HG02970 (cell line): Measurements from ENCODE around the gene UBB.
A peak's percentile ranks its signal among the peaks of the same experiment; 100 is the strongest.
"Not testable (repeated sequence)": the region's sequence is repeated elsewhere in the genome, so short reads cannot be mapped to it uniquely, and the experiment has no call there.

Experiments
- ATAC-seq: cut with Tn5 transposase; IDR thresholded peaks from one replicate; pipeline ENCODE4 v1.9.1; 2021; ENCODE audit warnings: mild to moderate bottlenecking, moderate library complexity, moderate number of reproducible peaks; ENCODE audit not compliant: unreplicated experiment, low FRiP score

UBB gene

GRCh38 chr17:16374146-16374938 is 6.5 kb upstream of the UBB start:
- no peak for ATAC-seq

GRCh38 chr17:16377941-16378341 is 3.0 kb upstream of the UBB start:
- no peak for ATAC-seq

- no peak for ATAC-seq
Observed at GRCh38 chr17:16378636-16379282, 2.1 kb upstream of the UBB start.

GRCh38 chr17:16379654-16380053 is 1.2 kb upstream of the UBB start:
- no peak for ATAC-seq

GRCh38 chr17:16381496-16381820 is 567 bp downstream of the UBB start:
- peak; percentile 8 for ATAC-seq

- no peak for ATAC-seq
Observed at GRCh38 chr17:16383216-16383615, 2.3 kb downstream of the UBB start.

GRCh38 chr17:16383772-16384287 is 2.9 kb downstream of the UBB start:
- no peak for ATAC-seq

- no peak for ATAC-seq
Observed at GRCh38 chr17:16384557-16384956, 3.7 kb downstream of the UBB start.

GRCh38 chr17:16386126-16386507 is 5.2 kb downstream of the UBB start:
- not testable (repeated sequence) for ATAC-seq

- ATAC-seq: no peak
Observed at GRCh38 chr17:16391451-16391850, 10.6 kb downstream of the UBB start.

GRCh38 chr17:16392491-16392890 is 11.6 kb downstream of the UBB start:
- ATAC-seq: not testable (repeated sequence)

- not testable (repeated sequence) for ATAC-seq
Observed at GRCh38 chr17:16395887-16396286, 15.0 kb downstream of the UBB start.

GRCh38 chr17:16396693-16397092 is 15.8 kb downstream of the UBB start:
- ATAC-seq: not testable (repeated sequence)

- no peak for ATAC-seq
Observed at GRCh38 chr17:16398270-16399267, 17.7 kb downstream of the UBB start.

GRCh38 chr17:16403847-16404246 is 23.0 kb downstream of the UBB start:
- ATAC-seq: not testable (repeated sequence)

- no peak for ATAC-seq
Observed at GRCh38 chr17:16406742-16407674, 26.1 kb downstream of the UBB start.

- peak; percentile 84 for ATAC-seq
Observed at GRCh38 chr17:16407911-16408588, 27.2 kb downstream of the UBB start.

- ATAC-seq: no peak
Observed at GRCh38 chr17:16415031-16415924, 34.4 kb downstream of the UBB start, which contains the start of gene TRPV2. Gene TRPV2 (plus strand): TSS chr17:16415571. CDS start chr17:16417669, 2,098 bp downstream.
